GM18505 (cell line): Measurements from ENCODE around the gene CNPPD1.
A peak's percentile ranks its signal among the peaks of the same experiment; 100 is the strongest.

Experiments
- ATAC-seq: cut with Tn5 transposase; IDR thresholded peaks from one replicate; pipeline ENCODE4 v1.9.1; 2021; ENCODE audit not compliant: unreplicated experiment
- POLR2A ChIP-seq: IDR thresholded peaks from 4 replicates; pipeline ENCODE4 v1.6.1; 2011; ENCODE audit warnings: borderline replicate concordance; ENCODE audit not compliant: insufficient read depth, insufficient read length; ENCODE audit errors: extremely low read depth

Gene CNPPD1

GRCh38 chr2:219179601-219180465 is 3.1 kb upstream of the CNPPD1 start:
- no peak for TF ChIP-seq POLR2A
- ATAC-seq = no peak

- peak; percentile 20 for ATAC-seq
- no peak for TF ChIP-seq POLR2A
These were observed 1.9 kb upstream of the CNPPD1 start for GRCh38 chr2:219178377-219179175.

- ATAC-seq = peak; percentile 42
- TF ChIP-seq POLR2A = peak; percentile 96
These were observed 1.0 kb upstream of the CNPPD1 start, which contains the start of gene RETREG2 for GRCh38 chr2:219177552-219178376. RETREG2 (plus strand) TSS chr2:219178275; CDS start chr2:219178353, 78 bp downstream.

GRCh38 chr2:219175928-219176817 is 552 bp downstream of the CNPPD1 start:
- ATAC-seq = peak; percentile 19
- no peak for TF ChIP-seq POLR2A

- no peak for ATAC-seq
- TF ChIP-seq POLR2A = no peak
These were observed 1.2 kb downstream of the CNPPD1 start for GRCh38 chr2:219175486-219175885.

GRCh38 chr2:219174801-219175200 is 1.9 kb downstream of the CNPPD1 start:
- no peak for ATAC-seq
- no peak for TF ChIP-seq POLR2A

GRCh38 chr2:219174146-219174545 is 2.6 kb downstream of the CNPPD1 start:
- ATAC-seq = no peak
- TF ChIP-seq POLR2A = no peak

- TF ChIP-seq POLR2A = no peak
- ATAC-seq = no peak
These were observed 3.5 kb downstream of the CNPPD1 start for GRCh38 chr2:219173176-219173575.

GRCh38 chr2:219172231-219173154 is 4.2 kb downstream of the CNPPD1 start:
- TF ChIP-seq POLR2A = no peak
- ATAC-seq = no peak

- no peak for TF ChIP-seq POLR2A
- no peak for ATAC-seq
These were observed 5.5 kb downstream of the CNPPD1 start for GRCh38 chr2:219171231-219171651.

GRCh38 chr2:219169930-219170654 is 6.6 kb downstream of the CNPPD1 start, which contains the start of gene SLC23A3:
SLC23A3 (minus strand) TSS chr2:219170029; CDS start chr2:219169984, 45 bp downstream.
- no peak for TF ChIP-seq POLR2A
- ATAC-seq = no peak

- ATAC-seq = no peak
- no peak for TF ChIP-seq POLR2A
These were observed 7.8 kb downstream of the CNPPD1 start for GRCh38 chr2:219168932-219169331.
